Frontal cortex (tissue), 4 donors: Measurements from ENCODE around the gene LIN28A. TPM values are rescaled to one million over a fixed set of nuclear protein-coding genes. Genes with fewer than 3 reads are reported as not detected.

Experiments used
- DNase-seq, 2 donors: peaks; one replicate each; pipeline ENCODE4 v3.0.0; 2012; ENCODE audit warnings: low spot score in 2 of 2
- FAIRE-seq: peaks from 2 replicates; lab custom pipeline; 2012; peaks lifted over from hg19 to GRCh38; lab: Jason Lieb, UNC
- total RNA-seq: library from RNA; depleted of rRNA; stranded (reverse); fragments of >200 nt; gene quantifications from one replicate; pipeline ENCODE4 v1.2.3, GENCODE V29; 2014
- donor health status: control.
- donor health status: control.
- donor health status: control.

Gene LIN28A
- total RNA-seq, 1 donor from 2014 or later: not detected

DNA sequence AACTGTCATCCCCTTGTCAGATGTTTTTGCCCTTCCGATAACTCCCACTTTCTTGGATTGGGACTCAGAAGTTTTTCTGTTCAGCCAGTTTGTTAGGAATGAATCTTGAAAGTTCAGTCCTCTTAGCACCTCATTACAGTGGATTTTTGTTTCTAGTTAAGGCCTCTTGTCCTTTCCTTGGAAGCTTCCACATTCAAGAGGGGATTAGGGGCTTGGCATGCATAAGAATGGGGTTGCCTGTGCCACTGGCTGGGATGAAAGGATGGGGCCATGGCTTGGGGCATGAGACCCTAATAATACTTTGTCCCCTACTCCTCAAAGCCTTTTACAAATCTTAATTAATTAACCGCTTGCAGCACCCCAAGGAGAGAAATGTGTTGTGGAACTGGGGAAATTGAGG, 19.1 kb downstream of the LIN28A start:
- DNase-seq: no peak
- FAIRE-seq: no peak

DNA sequence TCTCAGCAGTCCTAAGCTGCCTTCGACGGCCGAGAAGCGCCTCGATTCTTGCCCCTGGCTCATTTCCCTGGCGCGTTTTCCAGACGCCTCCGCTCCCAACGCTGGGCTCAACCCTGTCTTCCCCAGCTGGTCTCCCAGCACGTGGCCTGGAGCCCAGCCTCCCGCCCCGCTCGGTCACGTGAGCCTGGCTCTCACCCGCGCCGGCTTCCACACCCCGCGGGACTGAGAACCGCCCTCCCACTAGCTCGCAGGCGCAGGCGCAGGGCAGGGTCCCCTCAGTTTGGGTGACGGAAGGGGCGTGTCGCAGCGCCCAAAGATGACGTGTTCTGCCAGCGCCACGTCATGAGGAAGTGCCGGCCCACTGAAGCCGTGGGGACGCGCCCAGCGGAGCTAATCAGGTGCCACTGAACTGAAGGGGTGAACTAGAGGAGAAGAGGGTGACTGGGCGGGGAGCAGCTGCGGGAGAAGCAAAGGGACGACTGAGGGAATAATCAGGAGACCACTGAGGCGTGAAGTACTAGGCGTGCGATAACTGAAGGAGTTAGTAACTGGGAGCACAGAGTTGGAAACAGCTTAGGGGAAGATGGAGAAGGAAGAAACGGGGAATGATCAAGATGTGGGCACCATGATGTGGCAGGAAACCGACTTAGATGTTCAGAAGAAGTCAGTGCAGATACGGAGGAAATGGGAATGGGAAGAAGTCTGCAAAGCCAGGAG, 21.5 kb downstream of the LIN28A start, which contains the start of gene DHDDS:
TSS of gene DHDDS (plus strand) at position 343 of the 717 bp plus-strand sequence. CDS start 625 bp downstream, outside the sequence.
- peak; percentile 83 to 95 for DNase-seq
- FAIRE-seq: no peak

GRCh38 chr1:26432793-26433192, 22.2 kb downstream of the LIN28A start:
- FAIRE-seq (no peak), DNase-seq (no peak)

DNA sequence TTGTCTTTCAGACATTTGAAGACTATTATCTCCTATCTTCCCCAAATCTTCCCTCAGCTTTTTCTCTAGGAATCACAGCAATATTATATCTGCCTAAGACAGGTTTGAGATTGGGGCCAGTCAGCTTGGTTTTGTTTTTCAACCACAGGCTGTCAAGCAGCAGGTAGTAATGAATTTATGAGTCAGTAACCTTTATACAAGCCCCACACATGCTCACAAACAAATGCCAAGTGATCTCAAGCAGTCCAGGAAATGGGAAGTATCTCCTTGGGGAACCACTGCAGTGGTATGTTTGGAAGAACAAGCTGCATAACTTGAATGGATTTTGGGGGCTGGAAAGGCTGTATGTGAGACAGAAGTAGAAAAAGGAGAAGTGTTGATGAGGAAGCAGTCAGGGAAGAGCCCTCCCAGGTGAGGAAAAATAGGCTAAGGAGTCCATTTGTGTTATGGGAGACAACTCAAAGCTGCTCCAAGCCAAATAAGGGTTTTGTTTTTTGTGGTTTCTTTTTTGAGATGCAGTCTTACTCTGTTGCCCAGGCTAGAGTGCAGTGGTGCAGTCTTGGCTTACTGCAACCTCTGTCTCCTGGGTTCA, 23.6 kb downstream of the LIN28A start:
- no peak for FAIRE-seq
- DNase-seq: no peak

GRCh38 chr1:26438041-26438440, 27.4 kb downstream of the LIN28A start:
- DNase-seq (no peak), FAIRE-seq (no peak)

DNA sequence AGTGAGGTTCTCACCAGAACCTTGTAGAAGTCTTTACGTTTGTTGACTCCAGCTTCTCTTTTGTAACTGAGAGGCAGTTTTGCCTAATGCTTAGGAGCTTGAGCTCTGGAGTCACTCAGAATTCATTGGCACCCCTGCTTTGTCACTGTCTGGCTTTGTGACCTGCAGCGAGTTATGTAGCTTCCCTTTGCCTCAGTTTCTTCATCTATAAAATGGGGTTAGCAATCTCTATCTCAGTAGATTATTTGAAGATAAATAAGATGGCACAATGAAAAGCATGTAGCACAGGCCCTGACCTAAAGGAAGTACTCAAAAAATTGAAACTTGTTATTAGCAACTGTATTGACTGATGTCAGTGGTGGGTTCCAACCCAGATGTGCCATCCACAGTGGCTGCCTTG, 29.6 kb downstream of the LIN28A start:
- DNase-seq: no peak
- no peak for FAIRE-seq

GRCh38 chr1:26449868-26450267, 39.3 kb downstream of the LIN28A start:
- no peak for FAIRE-seq
- DNase-seq: no peak

- no peak for FAIRE-seq
- DNase-seq: no peak
These were observed 40.3 kb downstream of the LIN28A start for GRCh38 chr1:26450908-26451307.

DNA sequence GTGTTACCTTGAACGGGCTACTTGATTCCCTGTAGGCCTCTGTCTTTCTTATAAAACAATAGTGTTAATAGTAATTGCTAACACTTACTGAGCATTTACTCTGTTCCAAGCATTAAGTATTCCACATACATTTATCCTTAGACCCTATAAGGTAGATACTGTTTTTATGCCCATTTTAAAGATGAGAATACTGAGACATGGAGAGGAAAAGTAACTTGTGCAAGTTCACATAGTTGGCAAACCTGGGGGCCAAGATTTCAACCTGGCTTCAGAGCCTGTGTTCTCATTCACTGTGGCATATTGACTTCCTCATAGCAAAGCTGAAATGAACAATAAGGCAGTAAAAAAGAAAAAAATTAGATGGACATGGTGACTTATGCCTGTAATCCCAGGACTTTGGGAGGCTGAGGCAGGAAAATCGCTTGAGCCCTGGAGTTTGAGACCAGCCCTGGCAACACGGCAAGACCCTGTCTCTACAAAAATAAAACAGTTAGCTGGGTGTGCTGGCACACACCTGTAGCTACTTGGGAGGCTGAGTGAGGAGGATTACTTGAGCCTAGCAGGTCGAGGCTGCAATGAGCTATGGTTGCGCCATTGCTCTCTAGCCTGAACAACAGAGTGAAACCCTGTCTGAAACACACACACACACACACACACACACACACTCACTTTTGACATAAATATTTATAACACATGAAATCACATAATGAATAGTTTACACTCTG, 42.0 kb downstream of the LIN28A start:
- DNase-seq (no peak), FAIRE-seq (no peak)

DNA sequence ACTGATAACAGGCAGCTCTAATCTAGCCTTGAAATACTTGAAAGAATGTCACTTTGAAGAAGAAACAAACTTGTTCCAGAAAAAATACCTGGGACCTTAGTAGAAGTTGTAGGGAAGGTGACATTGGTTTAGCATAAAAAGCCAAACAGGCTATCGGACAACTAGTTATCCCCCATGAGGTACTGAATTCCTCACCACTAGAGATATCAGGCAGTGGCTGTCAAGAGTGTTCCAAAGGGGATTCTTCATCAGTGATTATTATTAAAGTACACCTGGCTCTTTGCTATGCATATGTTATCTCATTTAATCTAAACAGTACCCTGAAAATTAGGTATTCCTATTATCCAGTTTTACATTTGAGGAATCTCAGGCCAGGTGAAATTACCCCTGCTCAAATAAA, 48.5 kb downstream of the LIN28A start:
- DNase-seq (no peak), FAIRE-seq (no peak)

- FAIRE-seq: no peak
- DNase-seq: no peak
These were observed 49.0 kb downstream of the LIN28A start for GRCh38 chr1:26459573-26460031.

DNA sequence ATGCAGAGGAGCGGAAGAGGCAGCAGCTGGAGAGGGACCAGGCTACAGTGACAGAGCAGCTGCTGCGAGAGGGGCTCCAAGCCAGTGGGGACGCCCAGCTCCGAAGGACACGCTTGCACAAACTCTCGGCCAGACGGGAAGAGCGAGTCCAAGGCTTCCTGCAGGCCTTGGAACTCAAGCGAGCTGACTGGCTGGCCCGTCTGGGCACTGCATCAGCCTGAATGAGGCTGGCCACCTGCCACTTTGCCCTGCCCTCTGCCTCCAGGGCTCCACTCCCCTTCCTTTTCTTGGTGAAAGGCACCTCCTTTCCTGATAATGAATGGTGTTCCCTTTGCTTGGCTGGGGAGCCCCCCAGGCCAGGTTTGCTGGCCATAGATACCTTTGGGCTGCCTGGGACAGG, 58.3 kb downstream of the LIN28A start:
- DNase-seq: no peak
- FAIRE-seq: no peak

- DNase-seq (no peak), FAIRE-seq (no peak)
These were observed 58.9 kb downstream of the LIN28A start for GRCh38 chr1:26469558-26469957.

- FAIRE-seq (no peak), DNase-seq (no peak)
These were observed 60.4 kb downstream of the LIN28A start for GRCh38 chr1:26470878-26471497.

DNA sequence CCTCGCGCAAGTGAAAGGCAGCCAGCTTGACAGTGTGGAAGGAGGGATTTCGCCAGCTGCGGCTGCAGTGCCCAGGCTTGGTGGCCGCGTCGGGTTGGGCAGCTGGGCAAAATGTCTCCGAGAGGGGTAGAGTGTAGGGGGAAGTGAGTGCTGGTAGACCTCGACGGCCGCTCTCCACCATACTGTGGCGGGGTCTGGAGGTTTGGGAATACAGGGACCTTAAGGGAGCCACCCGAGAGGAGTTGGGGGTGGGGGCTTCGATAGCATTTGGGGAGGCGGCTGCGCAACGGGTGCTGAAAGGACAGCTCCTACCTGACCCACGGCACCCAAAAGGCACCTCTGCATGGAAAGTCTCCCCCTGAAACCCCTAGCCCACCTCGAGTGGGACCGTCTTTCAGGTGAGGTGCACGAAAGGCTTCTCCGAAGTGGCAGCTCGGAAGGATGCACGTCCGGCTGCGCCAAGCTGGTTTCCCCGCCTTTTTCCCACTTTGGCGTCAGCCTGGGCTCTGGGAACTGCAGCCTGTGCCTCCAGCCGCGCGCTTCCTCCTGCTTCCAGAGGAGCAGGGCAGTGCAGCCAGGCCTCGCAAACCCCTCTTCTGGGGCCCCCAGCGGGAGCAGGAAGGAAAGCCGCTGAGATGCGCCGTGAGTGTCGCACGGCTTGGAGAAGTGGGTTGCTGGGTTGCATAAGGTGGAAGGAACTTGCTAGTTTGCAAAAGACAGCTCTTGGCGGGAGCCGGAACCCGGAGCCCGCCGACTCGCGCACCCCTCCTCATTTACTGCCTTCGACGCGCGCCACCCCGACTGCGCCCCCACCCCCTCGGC, 61.1 kb downstream of the LIN28A start:
- FAIRE-seq: no peak

DNA sequence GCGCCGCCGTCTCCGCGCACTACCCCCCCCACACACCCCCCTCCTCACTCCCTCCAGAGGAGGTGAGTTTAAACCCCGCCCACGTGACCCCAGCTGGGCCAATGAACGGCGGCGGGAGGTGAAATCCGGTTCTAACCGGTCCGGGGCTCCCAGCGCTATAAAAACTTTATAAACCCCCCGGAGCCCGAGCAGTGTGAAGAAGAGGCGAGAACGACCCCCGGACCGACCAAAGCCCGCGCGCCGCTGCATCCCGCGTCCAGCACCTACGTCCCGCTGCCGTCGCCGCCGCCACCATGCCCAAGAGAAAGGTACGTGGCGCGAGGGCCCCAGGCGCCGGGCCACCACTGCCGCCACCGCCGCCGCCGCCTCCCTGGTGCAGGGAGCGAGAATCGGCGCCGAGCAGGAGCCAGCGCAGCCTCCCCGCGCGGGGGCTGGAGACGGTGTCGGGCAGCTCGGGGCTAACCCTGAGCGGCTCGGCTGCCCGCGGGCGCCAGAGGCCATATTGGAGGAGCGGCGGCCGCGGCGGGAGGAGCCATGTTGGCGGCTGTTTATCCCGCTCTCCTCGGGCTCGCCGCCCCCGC, 61.8 kb downstream of the LIN28A start, which contains the start of gene HMGN2:
TSS of gene HMGN2 (plus strand) at position 121 of the 581 bp plus-strand sequence. CDS start at position 294, 173 bp downstream.
- FAIRE-seq (no peak), DNase-seq (peak; percentile 84 to 91)

More for the DNA sequence above, 61.1 kb downstream of the LIN28A start:
- no peak for DNase-seq

DNA sequence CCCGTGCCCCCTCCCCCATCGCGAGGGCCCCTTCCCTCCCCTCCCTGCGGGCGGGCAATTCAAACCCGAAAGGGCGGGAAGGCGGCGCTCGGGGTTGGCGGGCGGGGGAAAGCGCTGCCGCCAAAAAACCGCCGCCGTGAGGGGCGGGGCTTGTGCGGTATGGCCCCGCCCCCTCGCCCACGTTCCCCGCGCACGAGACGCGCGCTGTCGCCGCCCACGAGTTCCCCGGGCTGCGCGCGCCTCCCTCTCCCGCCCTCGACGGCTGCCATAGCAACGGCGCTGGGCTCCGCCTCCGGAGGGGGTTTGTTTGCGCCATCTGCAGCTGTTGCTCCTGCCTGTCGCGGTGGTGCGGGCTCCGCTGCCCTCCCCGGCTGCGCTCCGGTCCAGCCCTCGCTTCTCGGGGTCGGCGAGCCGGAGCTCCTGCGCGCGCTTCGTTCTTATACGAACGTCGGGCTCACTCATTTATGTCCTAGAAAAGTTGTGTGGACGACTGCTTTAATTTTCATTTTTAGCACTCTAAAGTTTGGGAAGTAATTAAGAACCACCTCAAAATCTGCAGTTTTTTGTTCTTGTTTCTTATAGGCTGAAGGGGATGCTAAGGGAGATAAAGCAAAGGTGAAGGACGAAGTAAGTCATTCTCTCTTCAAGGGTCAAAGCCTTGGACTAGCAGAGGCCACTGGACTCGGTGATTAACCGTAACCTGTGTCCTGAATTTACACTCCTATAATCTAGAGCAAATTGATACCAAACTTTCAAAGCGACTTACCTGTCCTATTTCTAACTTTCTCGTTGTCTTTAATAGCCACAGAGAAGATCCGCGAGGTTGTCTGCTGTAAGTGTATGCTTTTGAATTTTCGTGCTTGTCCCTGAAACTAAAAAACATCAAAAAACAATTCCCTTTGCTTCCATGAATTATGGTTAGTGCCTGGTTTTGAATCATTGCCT, 62.6 kb downstream of the LIN28A start:
- DNase-seq (peak; percentile 96 to 98), FAIRE-seq (no peak)

- no peak for FAIRE-seq
These were observed 64.2 kb downstream of the LIN28A start for GRCh38 chr1:26474818-26475217.

More at GRCh38 chr1:26474818-26475217, 64.2 kb downstream of the LIN28A start:
- DNase-seq: no peak
